HG02798 (cell line): ENCODE measurements around the gene ULBP3.
"Not testable (repeated sequence)": the region's sequence is repeated elsewhere in the genome, so short reads cannot be mapped to it uniquely, and the experiment has no call there.

Experiments
- ATAC-seq: cut with Tn5 transposase; IDR thresholded peaks from one replicate; pipeline ENCODE4 v1.9.1; 2021; ENCODE audit warnings: mild to moderate bottlenecking; ENCODE audit not compliant: unreplicated experiment, poor library complexity

The ULBP3 gene

GRCh38 chr6:150021870-150022269, 47.1 kb downstream of the ULBP3 start:
- ATAC-seq: not testable (repeated sequence)

- ATAC-seq: no peak
These were observed 49.9 kb downstream of the ULBP3 start for GRCh38 chr6:150018846-150019580.

- ATAC-seq: not testable (repeated sequence)
These were observed 51.8 kb downstream of the ULBP3 start for GRCh38 chr6:150017186-150017521.

- peak; percentile 73 for ATAC-seq
These were observed 52.4 kb downstream of the ULBP3 start for GRCh38 chr6:150016324-150017185.

GRCh38 chr6:150015281-150016001, 53.5 kb downstream of the ULBP3 start:
- not testable (repeated sequence) for ATAC-seq

- ATAC-seq: not testable (repeated sequence)
These were observed 54.2 kb downstream of the ULBP3 start for GRCh38 chr6:150014623-150015280.

- ATAC-seq: not testable (repeated sequence)
These were observed 54.9 kb downstream of the ULBP3 start for GRCh38 chr6:150013785-150014622.

GRCh38 chr6:150012846-150013784, 55.8 kb downstream of the ULBP3 start:
- not testable (repeated sequence) for ATAC-seq
